ENCODE results near the gene RGL3.

RGL3 gene

DNA sequence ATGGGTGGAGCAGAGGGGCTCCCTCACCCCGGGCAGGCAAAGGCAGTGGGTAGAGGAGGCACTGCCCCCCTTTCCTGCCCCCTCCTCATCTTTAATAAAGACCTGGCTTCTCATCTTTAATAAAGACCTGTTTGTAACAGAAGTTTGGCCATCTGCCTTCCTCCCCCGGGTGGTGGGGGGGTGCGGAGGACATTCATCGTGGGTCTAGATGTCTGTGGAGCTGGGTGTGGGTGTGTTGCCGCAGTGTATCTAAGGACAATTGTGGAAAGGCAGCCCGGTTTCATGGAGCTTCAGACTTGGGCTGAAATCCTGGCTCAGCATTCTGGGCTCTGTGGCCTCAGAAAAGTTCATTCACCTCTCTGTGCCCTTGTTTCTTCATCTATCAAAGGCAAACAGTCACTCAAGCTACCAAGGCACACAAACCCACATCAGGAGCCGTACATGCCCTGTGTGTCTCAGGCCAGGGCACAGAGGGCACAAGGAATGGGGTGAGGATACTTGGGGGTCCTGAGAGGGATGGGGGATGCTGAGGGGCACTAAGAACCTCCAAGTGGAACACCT is 53.5 kb downstream of the RGL3 start:
- TF ChIP-seq CTCF (IDR thresholded peaks at IDR 0.05) (no peak), ZFX (IDR thresholded peaks at IDR 0.05; ENCODE audit: borderline replicate concordance) (no peak)
- no peak overlapping the region for H3K27ac ChIP-seq

- no peak overlapping the region for H3K27ac ChIP-seq
- TF ChIP-seq CTCF (IDR thresholded peaks at IDR 0.05) (no peak), ZFX (IDR thresholded peaks at IDR 0.05; ENCODE audit: borderline replicate concordance) (no peak)
Measured at GRCh38 chr19:11364935-11365334, 54.2 kb downstream of the RGL3 start.

GRCh38 chr19:11364296-11364904 is 54.7 kb downstream of the RGL3 start:
- no peak for TF ChIP-seq ZFX (IDR thresholded peaks at IDR 0.05; ENCODE audit: borderline replicate concordance)
- H3K27ac ChIP-seq, result no peak overlapping the region

DNA sequence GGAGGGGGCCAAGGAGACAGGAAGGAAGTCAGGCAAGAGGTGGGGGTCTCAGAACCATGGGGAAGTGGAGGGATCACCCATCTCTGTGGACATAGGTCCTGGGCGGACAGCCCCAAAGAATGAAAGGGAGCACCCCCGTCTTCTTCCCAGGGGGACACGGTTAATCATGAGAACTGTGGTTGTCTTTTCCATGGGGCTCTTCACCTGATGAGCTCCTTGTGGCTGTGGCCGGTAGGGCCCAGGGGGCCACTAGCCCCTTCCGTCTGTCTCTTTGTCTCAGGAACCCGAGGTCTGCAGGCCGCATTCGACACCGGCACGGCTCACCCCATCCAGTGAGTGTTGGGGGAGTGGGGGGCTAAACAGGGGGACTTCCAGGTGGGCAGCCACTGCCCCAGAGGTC is 55.2 kb downstream of the RGL3 start:
- no peak overlapping the region for H3K27ac ChIP-seq
- TF ChIP-seq ZFX (IDR thresholded peaks at IDR 0.05; ENCODE audit: borderline replicate concordance) (no peak), CTCF (IDR thresholded peaks at IDR 0.05) (no peak)

GRCh38 chr19:11361771-11362731 is 57.1 kb downstream of the RGL3 start:
- H3K27ac ChIP-seq, result peak overlapping the region; percentile 48
- TF ChIP-seq CTCF (IDR thresholded peaks at IDR 0.05), result no peak
- TF ChIP-seq ZFX (IDR thresholded peaks at IDR 0.05; ENCODE audit: borderline replicate concordance), result no peak

DNA sequence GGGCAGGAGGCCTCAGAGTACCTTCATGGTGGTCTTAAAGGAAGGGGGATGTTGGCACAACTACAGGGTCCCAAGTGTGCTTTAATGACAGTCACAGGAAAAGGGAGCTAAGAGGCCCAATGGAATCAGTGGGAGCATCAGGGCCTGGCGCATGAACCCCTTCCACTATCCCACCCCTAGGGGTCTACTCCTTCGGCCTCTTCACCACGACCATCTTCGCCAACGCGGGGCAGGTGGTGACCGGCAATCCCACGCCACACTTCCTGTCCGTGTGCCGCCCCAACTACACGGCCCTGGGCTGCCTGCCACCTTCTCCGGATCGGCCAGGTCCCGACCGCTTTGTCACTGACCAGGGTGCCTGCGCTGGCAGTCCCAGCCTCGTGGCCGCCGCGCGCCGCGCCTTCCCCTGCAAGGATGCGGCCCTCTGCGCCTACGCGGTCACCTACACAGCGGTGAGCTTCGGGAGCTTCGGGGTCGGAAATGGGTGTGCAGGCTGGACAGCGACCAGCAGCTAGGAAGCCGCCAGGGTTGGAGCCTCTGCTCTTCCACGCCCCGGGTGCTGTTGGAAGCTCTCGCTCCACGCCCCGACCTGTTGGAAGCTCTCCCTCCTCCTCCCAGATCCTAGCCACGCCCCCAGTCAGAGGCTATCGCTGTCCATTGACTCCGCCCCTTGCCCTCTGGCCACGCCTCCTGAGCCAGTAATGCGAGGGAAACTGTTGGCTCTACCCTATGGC is 57.9 kb downstream of the RGL3 start:
- H3K27ac ChIP-seq, result peak overlapping the region; percentile 48
- TF ChIP-seq ZFX (IDR thresholded peaks at IDR 0.05; ENCODE audit: borderline replicate concordance) (no peak), CTCF (IDR thresholded peaks at IDR 0.05) (no peak)

- TF ChIP-seq ZFX (IDR thresholded peaks at IDR 0.05; ENCODE audit: borderline replicate concordance) (no peak), CTCF (IDR thresholded peaks at IDR 0.05) (no peak)
- H3K27ac ChIP-seq, result no peak overlapping the region
Measured at GRCh38 chr19:11359421-11359820, 59.7 kb downstream of the RGL3 start.
